SH-SY5Y (cell line): ENCODE data around the gene BMAL1.

ENCODE experiments used
- GATA2 ChIP-seq: IDR thresholded peaks from 2 replicates; pipeline ENCODE4 v1.6.1; 2011; ENCODE audit warnings: mild to moderate bottlenecking, low read depth, low read length
- GATA3 ChIP-seq: IDR thresholded peaks from 2 replicates; pipeline ENCODE4 v1.6.1; 2011; ENCODE audit warnings: low read depth, mild to moderate bottlenecking, low read length, moderate library complexity

DNA sequence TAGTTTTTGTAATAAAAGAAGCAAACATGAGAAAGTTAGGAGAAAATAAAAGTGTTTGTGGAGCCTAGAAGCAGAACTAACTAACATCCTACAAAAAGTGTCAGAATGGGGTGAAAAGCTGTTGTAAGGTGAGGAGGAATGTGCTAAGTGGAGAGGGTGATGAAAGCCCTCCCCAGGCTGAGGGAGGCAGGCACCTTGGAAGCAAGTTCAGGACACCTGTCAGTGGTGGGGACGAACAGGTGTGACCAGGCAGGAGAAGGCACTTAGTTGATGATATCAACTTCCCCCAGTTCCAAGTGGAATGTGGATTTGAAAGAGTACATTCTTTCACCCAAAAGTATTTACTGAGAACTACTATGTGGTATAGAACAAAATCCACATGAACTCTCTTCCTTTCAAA is 18.7 kb upstream of the BMAL1 start:
- TF ChIP-seq GATA3, result no peak
- TF ChIP-seq GATA2, result no peak
